Transverse colon (tissue), 3 donors: Measurements from ENCODE around the gene ZNF669.
"Not testable (repeated sequence)": the region's sequence is repeated elsewhere in the genome, so short reads cannot be mapped to it uniquely, and the experiment has no call there.

Source experiments
- POLR2A ChIP-seq: fragments of 450-650 bp; IDR thresholded peaks from one replicate; pipeline ENCODE4 v1.6.1; 2016; ENCODE audit warnings: antibody characterized with exemption, mild to moderate bottlenecking, moderate library complexity
- TF ChIP-seq, protein P1 (sequence below), 5 experiments: fragments of 200-600 bp in 3 of 5; fragments of 450-650 bp in 2 of 5; sonication (generic) in 3 of 5; IDR thresholded peaks; 1 replicate in 2 of 5; 2 replicates in 3 of 5; pipeline ENCODE4 v1.5.1; 2016 to 2017; ENCODE audit warnings: antibody characterized with exemption in 5 of 5, inconsistent platforms in 3 of 5, mild to moderate bottlenecking in 2 of 5, moderate library complexity in 1 of 5

DNA sequence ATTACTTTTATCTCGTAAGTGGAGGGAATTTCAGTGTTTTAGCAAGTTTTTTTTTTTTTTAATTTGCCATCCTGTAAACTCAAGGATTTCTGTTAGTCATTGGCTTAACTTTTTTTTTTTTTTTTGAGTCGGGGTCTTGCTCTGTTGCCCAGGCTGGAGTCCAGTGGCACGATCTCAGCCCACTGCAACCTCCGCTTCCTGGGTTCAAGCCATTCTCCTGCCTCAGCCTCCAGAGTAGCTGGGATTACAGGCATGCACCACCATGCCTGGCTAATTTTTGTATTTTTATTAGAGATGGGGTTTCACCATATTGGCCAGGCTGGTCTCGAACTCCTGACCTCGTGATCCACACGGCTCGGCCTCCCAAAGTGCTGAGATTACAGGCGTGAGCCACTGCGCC is 43.0 kb upstream of the ZNF669 start:
- not testable (repeated sequence) for TF ChIP-seq POLR2A
- TF ChIP-seq, protein P1, sequence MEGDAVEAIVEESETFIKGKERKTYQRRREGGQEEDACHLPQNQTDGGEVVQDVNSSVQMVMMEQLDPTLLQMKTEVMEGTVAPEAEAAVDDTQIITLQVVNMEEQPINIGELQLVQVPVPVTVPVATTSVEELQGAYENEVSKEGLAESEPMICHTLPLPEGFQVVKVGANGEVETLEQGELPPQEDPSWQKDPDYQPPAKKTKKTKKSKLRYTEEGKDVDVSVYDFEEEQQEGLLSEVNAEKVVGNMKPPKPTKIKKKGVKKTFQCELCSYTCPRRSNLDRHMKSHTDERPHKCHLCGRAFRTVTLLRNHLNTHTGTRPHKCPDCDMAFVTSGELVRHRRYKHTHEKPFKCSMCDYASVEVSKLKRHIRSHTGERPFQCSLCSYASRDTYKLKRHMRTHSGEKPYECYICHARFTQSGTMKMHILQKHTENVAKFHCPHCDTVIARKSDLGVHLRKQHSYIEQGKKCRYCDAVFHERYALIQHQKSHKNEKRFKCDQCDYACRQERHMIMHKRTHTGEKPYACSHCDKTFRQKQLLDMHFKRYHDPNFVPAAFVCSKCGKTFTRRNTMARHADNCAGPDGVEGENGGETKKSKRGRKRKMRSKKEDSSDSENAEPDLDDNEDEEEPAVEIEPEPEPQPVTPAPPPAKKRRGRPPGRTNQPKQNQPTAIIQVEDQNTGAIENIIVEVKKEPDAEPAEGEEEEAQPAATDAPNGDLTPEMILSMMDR (IDR thresholded peaks at IDR 0.05) = not testable (repeated sequence)
